GM19193 (cell line): ENCODE data around the gene ZC2HC1B.

Experiments used
- POLR2A ChIP-seq: IDR thresholded peaks from 4 replicates; pipeline ENCODE4 v1.6.1; 2011; ENCODE audit not compliant: insufficient read depth, insufficient read length; ENCODE audit errors: extremely low read depth

The ZC2HC1B gene

GRCh38 chr6:143911028-143911427, 46.8 kb downstream of the ZC2HC1B start:
- no peak for TF ChIP-seq POLR2A

GRCh38 chr6:143912671-143913070, 48.4 kb downstream of the ZC2HC1B start:
- TF ChIP-seq POLR2A: no peak

DNA sequence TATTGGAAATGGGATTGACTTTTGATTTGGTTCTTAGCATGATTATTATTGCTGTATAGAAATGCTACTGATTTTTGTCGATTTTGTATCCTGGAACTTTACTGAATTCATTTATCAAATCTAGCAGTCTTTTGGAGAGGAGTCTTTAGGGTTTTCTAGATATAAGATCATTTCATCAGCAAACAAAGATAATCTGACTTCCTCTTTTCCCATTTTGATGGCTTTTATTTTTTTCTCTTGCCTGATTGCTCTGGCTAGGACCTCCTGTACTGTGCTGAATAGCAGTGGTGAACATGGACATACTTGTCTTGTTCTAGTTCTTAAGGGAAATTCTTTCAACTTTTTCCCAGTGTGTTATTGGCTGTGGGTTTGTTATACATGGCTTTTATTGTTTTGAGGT, 64.6 kb downstream of the ZC2HC1B start:
- TF ChIP-seq POLR2A: no peak

- no peak for TF ChIP-seq POLR2A
Measured at GRCh38 chr6:143929975-143930374, 65.7 kb downstream of the ZC2HC1B start.

DNA sequence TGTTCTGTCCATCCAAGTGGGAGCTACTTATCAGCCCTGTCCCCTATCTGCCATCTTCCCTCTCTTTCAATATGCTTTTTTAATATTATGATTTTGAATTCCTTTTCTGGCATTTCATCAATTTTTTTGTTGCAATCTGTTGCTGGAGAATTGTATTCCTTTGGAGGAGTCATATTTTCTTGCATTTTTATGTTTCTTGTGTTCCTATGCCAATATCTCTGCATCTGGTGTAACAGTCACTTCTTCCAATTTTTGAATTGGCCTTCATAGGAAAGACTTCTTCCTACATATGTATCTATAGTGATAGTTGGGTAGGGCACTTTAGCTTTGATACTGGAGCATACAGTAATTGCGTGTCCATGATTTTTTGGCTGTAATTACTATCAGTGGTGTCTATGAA, 70.1 kb downstream of the ZC2HC1B start:
- TF ChIP-seq POLR2A: no peak

DNA sequence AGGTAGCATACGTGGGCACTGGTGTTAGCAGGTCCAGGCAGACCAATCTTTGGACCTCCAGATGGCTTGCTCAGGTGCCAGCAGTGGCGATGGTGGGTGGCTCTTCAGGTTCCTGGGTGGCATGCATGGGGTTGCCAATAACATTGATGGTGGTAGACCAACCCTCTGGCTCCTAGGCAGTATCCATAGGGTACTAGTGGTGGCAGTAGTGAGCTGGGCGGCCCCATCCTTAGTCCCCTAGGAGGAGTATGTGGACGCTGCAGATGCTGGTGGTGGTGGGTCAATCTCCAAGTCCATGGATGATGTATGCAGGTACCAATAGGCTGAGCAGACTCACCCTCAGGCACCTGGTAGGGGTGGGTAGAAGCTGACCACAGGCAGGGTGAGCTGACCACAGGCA, 70.6 kb downstream of the ZC2HC1B start:
- TF ChIP-seq POLR2A: no peak

DNA sequence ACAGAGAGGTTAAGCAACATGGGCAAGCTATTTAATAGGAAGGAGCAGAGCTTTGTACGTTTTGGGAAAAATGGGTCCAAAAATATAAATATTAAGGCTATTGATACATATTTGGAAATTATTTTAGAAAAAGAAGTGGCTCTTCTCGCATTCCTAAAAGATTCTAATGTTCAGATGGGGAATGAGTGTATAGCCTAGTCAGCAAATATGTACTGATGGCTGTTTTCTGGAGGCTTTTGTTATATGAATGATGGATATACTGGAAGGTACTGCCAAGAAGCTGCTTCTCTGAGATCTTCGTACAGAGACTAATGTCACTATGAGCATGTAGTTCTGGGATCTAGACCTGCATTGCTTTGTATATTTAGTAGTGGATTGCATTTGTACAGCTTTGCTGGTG, 72.1 kb downstream of the ZC2HC1B start:
- no peak for TF ChIP-seq POLR2A

DNA sequence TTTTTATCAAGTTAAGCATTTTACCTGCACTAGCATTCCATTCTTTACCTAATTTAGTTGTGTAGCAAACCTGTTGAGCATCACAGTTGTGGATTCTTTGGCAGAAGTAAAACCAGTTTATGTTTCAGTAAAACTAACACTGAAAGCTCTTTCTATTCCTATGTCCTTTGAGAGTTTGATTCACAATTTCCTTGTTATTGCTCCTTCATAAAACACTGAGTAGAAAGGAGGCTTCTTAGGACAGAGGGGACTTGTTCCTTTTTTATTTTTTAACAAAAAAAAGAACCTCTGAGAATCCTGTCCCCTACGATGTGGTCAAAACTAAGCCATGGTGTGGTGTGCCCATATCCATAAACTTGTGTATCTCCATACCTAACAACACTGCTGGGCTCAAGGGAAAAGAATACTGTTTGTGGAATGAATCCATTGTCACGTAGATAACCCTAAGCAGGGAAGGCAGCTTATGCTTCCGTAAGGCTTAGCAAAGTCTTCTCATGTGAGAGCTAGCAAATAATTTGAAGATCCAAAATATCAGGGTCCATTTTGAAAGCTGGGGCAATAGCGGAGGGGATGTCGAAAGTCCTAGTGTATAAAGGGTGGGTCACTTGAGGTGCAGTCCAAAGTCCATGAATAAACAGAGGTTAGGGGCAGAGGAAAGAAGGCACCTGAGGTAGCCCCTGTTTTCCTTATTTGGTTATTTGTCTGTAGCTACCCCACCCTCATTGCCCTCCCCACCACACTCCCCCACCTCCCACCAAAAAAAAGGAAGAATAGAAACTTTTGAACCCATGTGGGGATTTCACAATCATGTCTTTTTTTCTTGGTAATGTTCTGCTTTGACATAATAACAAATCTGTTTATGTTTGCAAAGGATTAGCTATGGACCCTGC, 72.7 kb downstream of the ZC2HC1B start:
- TF ChIP-seq POLR2A: no peak

DNA sequence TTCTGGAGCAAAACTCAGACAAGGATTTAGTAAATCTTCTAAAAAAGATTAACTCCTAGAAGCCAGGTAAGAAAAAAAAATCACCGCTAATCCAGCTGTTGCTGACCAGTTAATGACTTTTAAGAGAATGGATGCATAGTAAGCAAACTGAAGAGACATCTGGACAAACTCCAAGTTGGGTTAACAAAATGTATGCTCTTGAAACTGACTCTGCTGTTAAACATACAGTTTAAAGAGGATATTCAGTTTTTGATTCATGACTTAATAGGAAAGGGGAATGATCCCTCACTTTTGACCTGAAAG, 73.3 kb downstream of the ZC2HC1B start:
- TF ChIP-seq POLR2A: no peak

- TF ChIP-seq POLR2A: no peak
Measured at GRCh38 chr6:143939364-143939763, 75.1 kb downstream of the ZC2HC1B start.

GRCh38 chr6:143940011-143940597, 75.8 kb downstream of the ZC2HC1B start:
- TF ChIP-seq POLR2A: no peak

DNA sequence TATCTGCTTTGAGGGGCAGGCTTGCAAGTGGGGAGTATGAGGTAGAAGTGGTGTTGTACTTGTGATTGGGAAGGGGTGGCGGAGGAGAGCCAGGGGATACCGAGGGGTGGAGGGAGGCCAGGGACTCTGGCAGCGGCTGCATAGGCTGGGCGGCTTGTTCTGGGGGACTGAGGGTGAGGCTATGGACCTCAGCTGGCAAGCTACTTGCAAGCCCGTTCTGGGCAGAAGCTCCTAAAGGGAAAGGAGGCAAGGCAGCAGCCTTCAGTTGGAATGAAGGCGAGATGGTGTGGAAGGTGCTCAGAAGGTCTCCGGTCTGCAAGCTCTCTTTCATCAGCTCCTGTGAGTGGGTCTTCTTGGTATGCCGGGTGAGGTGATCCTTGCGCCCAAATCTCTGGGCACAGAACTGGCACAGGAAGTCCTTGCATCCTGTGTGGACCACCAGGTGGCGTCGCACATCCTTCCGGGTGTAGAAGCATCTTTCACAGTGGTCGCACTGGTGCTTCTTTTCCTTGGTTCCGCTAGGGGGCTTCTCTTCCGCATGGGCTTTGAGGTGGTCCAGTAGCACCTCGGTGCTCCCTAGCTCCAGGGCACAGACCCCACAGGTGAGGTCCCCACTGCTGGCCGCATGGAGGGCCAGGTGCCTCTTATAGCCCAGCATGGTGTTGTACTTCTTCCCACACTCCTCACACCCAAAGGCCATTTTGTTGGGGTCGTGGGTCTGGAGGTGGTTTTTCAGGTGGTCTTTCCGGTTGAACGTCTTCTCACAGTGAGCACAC, 77.8 kb downstream of the ZC2HC1B start:
- TF ChIP-seq POLR2A: no peak

DNA sequence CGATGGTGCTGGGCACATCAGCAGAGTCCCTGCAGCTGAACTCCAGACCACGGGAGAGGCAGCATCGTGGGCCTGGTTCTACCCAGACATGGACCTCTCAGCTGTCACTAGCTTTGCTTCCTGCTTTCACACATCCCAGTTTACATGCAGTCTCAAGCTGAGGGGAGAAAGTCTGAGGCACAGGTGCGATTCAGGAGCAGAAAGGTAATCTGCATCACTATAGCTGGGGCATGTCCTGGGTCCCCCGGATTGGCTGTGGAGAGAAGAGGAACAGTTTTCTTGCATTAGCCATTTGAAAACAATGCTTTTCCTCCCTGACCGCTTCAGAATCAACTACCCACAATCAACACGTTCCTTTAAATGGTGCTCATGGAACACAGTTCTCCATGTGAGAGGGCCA, 83.9 kb downstream of the ZC2HC1B start:
- TF ChIP-seq POLR2A: no peak

DNA sequence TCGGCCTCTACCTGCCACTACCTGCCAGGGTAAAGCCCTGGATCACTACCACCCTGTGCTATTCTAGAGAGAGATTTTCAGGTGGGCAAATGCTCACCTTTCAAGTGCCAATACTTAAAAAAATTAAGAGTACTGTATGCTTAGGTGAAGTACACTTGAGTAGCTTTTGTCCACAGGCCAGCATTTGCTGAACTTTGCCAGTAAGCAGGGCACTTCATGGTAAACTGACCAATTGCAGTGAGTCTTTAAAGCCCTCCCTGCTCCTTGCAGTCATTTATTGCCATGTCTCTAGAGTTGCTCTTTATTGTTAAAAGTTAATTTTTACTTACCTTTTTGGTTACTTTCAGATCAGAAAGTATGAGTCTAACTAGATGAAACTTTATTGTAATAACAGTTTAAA, 85.3 kb downstream of the ZC2HC1B start:
- TF ChIP-seq POLR2A: no peak

DNA sequence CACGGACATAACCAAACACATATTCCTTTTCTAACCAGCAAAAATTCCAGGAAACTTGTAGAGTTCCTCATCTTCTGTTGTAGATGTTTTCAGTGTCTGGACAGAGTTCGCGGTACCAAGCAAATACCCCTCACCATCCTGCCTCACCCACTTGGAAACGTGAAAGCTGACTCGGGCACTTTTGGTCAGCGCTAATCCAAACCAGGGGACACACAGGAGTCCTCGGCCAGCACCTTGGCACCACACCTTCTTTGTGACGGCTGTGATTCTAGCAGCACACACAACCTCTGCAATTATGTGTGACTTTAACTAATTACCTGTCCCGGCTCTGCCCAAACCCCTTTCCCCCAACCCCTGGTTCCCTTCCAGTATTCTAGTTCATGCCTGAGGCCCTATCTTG, 85.7 kb downstream of the ZC2HC1B start:
- no peak for TF ChIP-seq POLR2A

DNA sequence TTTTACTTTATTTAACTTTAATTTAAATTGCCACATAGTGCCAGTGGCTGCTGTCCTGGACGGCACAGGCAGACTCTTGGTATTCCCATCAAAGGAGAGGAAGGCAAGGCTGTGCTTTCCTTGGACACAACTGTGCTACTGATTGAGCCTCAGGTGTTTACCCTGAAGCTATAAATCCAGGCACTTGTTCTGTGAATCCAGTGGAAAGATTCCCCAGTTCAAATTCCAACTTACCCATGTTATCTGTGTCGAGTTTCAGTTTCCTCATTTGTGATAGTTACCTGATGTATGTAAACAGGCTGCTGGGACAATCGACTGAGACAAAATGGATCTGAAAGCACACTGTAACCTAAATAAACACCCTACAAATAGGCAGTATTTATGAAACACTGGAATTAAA, 86.6 kb downstream of the ZC2HC1B start:
- TF ChIP-seq POLR2A: no peak
